Measurements from ENCODE around the gene ITGA5.

The ITGA5 gene

GRCh38 chr12:54349679-54350078, 69.4 kb downstream of the ITGA5 start:
- DNase-seq: no peak

GRCh38 chr12:54349036-54349435, 70.0 kb downstream of the ITGA5 start:
- DNase-seq: no peak
